WTC11 (cell line): Measurements from ENCODE around the gene ATP11A. TPM values are rescaled to one million over a fixed set of nuclear protein-coding genes. Genes with fewer than 3 reads are reported as not detected.

Experiments
- ATAC-seq: fragments of 200-7000 bp; cut with Tn5 transposase; 2 replicates; pipeline ENCODE4 v1.10.0; 2021; ENCODE audit warnings: mild to moderate bottlenecking, moderate library complexity
- CTCF ChIA-PET: fragments of 300-600 bp; sonication (Branson Sonifier 250); formaldehyde crosslinking; loops from one replicate; lab custom pipeline; 2021; ENCODE audit warnings: antibody characterized with exemption; lab: Charles Lee
- POLR2A ChIA-PET: fragments of 350-600 bp; sonication (Branson Sonifier 250); formaldehyde crosslinking; loops from one replicate; lab custom pipeline; 2021; ENCODE audit warnings: antibody characterized with exemption; lab: Charles Lee
- DNase-seq: peaks from one replicate; pipeline ENCODE4 v3.0.0; 2021; ENCODE audit warnings: low spot score
- H3K27ac Mint-ChIP-seq: 2 replicates; pipeline ENCODE4 v1.8.0; 2021; ENCODE audit warnings: mixed read lengths
- H3K27me3 Mint-ChIP-seq: 2 replicates; pipeline ENCODE4 v1.8.0; 2021; ENCODE audit warnings: low read depth, mild to moderate bottlenecking, moderate library complexity, mixed read lengths
- H3K36me3 Mint-ChIP-seq: 2 replicates; pipeline ENCODE4 v1.8.0; 2021; ENCODE audit warnings: mixed read lengths
- H3K4me1 Mint-ChIP-seq: 2 replicates; pipeline ENCODE4 v1.8.0; 2022; ENCODE audit warnings: mixed read lengths
- H3K4me3 Mint-ChIP-seq: 2 replicates; pipeline ENCODE4 v1.8.0; 2021; ENCODE audit warnings: mild to moderate bottlenecking, moderate library complexity, mixed read lengths
- H3K9me3 Mint-ChIP-seq: 2 replicates; pipeline ENCODE4 v1.8.0; 2021; ENCODE audit warnings: mixed read lengths
- ATF2 ChIP-seq: sonication (generic); formaldehyde crosslinking; IDR thresholded peaks from 2 replicates; pipeline ENCODE4 v1.8.1; 2022; ENCODE audit warnings: low read depth, missing genetic modification reagents, borderline replicate concordance
- ATF6 ChIP-seq: sonication (generic); formaldehyde crosslinking; IDR thresholded peaks from 2 replicates; pipeline ENCODE4 v1.8.1; 2023; ENCODE audit warnings: mild to moderate bottlenecking, missing genetic modification reagents
- CTCF ChIP-seq: fragments of 200-600 bp; IDR thresholded peaks from 2 replicates; pipeline ENCODE4 v1.8.0; 2022; ENCODE audit warnings: antibody characterized with exemption
- ELF4 ChIP-seq: sonication (generic); formaldehyde crosslinking; IDR thresholded peaks from 2 replicates; pipeline ENCODE4 v1.8.1; 2022; ENCODE audit warnings: low read depth, mild to moderate bottlenecking, moderate library complexity, missing genetic modification reagents
- FOXK1 ChIP-seq: sonication (generic); formaldehyde crosslinking; IDR thresholded peaks from 2 replicates; pipeline ENCODE4 v1.8.0; 2022; ENCODE audit warnings: mild to moderate bottlenecking, moderate library complexity, missing genetic modification reagents
- MAX ChIP-seq: sonication (generic); formaldehyde crosslinking; IDR thresholded peaks from 2 replicates; pipeline ENCODE4 v1.8.0; 2022; ENCODE audit warnings: mild to moderate bottlenecking, missing genetic modification reagents
- MXD4 ChIP-seq: fragments of 250-450 bp; sonication (Bioruptor Pico); IDR thresholded peaks from 2 replicates; pipeline ENCODE4 v1.8.0; 2021; ENCODE audit warnings: mild to moderate bottlenecking, moderate library complexity, borderline replicate concordance
- NFATC4 ChIP-seq: fragments of 250-450 bp; sonication (Bioruptor Pico); IDR thresholded peaks from 2 replicates; pipeline ENCODE4 v1.9.0; 2021; ENCODE audit warnings: mild to moderate bottlenecking
- NFYB ChIP-seq: sonication (generic); formaldehyde crosslinking; conservative IDR thresholded peaks from 2 replicates; pipeline ENCODE4 v1.8.0; 2022; ENCODE audit warnings: low read depth, missing genetic modification reagents
- NR1H2 ChIP-seq: sonication (generic); formaldehyde crosslinking; IDR thresholded peaks from 2 replicates; pipeline ENCODE4 v1.9.0; 2021; ENCODE audit warnings: mild to moderate bottlenecking, moderate library complexity, missing genetic modification reagents
- NR3C1 ChIP-seq: sonication (generic); formaldehyde crosslinking; conservative IDR thresholded peaks from 2 replicates; pipeline ENCODE4 v1.8.1; 2023; ENCODE audit warnings: low read depth, mild to moderate bottlenecking, missing genetic modification reagents
- RORB ChIP-seq: fragments of 250-450 bp; sonication (Bioruptor Pico); IDR thresholded peaks from 2 replicates; pipeline ENCODE4 v1.9.0; 2021; ENCODE audit warnings: mild to moderate bottlenecking
- SMAD3 ChIP-seq: sonication (generic); formaldehyde crosslinking; IDR thresholded peaks from 2 replicates; pipeline ENCODE4 v1.8.0; 2022; ENCODE audit warnings: missing genetic modification reagents, mild to moderate bottlenecking, borderline replicate concordance
- ZMAT4 ChIP-seq: fragments of 250-450 bp; sonication (Bioruptor Pico); IDR thresholded peaks from 2 replicates; pipeline ENCODE4 v1.9.0; 2021; ENCODE audit warnings: mild to moderate bottlenecking
- ZNF317 ChIP-seq: sonication (generic); formaldehyde crosslinking; IDR thresholded peaks from 2 replicates; pipeline ENCODE4 v1.8.1; 2023; ENCODE audit warnings: low read depth, mild to moderate bottlenecking, moderate library complexity, missing genetic modification reagents, borderline replicate concordance
- ZNF396 ChIP-seq: fragments of 250-450 bp; sonication (Bioruptor Pico); IDR thresholded peaks from 2 replicates; pipeline ENCODE4 v1.8.0; 2021; ENCODE audit warnings: mild to moderate bottlenecking, moderate library complexity, borderline replicate concordance
- total RNA-seq: library from RNA; stranded (reverse); gene quantifications from 3 replicates; pipeline ENCODE4 v1.2.3, GENCODE V29; 2021

Gene ATP11A
- total RNA-seq, 1 experiment from 2014 or later: 100 TPM

GRCh38 chr13:112904436-112904960 is 214.7 kb downstream of the ATP11A start (continued):
- no peak for TF ChIP-seq ATF2 (CRISPR knock-in tag)
- no peak for TF ChIP-seq MXD4 (CRISPR knock-in tag)

- Mint-ChIP-seq H3K27ac (peak overlapping the region; percentile 69), H3K9me3 (peaks cover 14% of the 10 kb centered on the region), H3K4me3 (peak overlapping the region; percentile 12; the same call in 1 of the 2 replicates), H3K4me1 (peaks cover 80% of the 10 kb centered on the region), H3K36me3 (peaks cover 44% of the 10 kb centered on the region), H3K27me3 (no peaks in the 10 kb centered on the region; the same call in 1 of the 2 replicates)
- POLR2A ChIA-PET: no interaction called here
- ATAC-seq: no peak
- no peak for DNase-seq
- TF ChIP-seq NFYB (CRISPR knock-in tag) (0 out of 2 replicates have a peak, but pooled peaks have one; percentile 18), CTCF (no peak)
- CTCF ChIA-PET: no interaction called here
Observed at GRCh38 chr13:112905086-112905485, 215.2 kb downstream of the ATP11A start.

GRCh38 chr13:112905619-112905989 is 215.8 kb downstream of the ATP11A start:
- Mint-ChIP-seq H3K27me3 (no peaks in the 10 kb centered on the region; the same call in 1 of the 2 replicates), H3K36me3 (peaks cover 44% of the 10 kb centered on the region), H3K27ac (peak overlapping the region; percentile 97), H3K4me1 (peaks cover 77% of the 10 kb centered on the region), H3K4me3 (0 out of 2 replicates have a peak overlapping the region, but pooled peaks have one; percentile 7), H3K9me3 (peaks cover 14% of the 10 kb centered on the region)
- POLR2A ChIA-PET: interaction anchor here (1.1 to 1.2 kb wide), 3 partner anchors 9 to 13 kb away, joined by 3 to 4 read pairs (median 3); no protein-coding TSS in a partner anchor
- CTCF ChIA-PET: interaction anchor here (0.9 to 1.5 kb wide), 5 partner anchors 9 to 124 kb away, joined by 3 to 11 read pairs (median 7); no protein-coding TSS in a partner anchor
- no peak for DNase-seq
- ATAC-seq: no peak
- TF ChIP-seq NR3C1 (CRISPR knock-in tag): no peak
- no peak for TF ChIP-seq MAX (CRISPR knock-in tag)
- TF ChIP-seq NFATC4 (CRISPR knock-in tag): no peak
- no peak for TF ChIP-seq SMAD3
- TF ChIP-seq ATF6: no peak
- TF ChIP-seq NR1H2 (CRISPR knock-in tag): no peak
- no peak for TF ChIP-seq ELF4 (CRISPR knock-in tag)
- TF ChIP-seq RORB (CRISPR knock-in tag): no peak
- no peak for TF ChIP-seq ZNF396
- no peak for TF ChIP-seq FOXK1 (CRISPR knock-in tag)
- no peak for TF ChIP-seq ZNF317 (CRISPR knock-in tag)
- TF ChIP-seq ZMAT4 (CRISPR knock-in tag): no peak
